ENCODE measurements around the gene COL5A1.
"Not testable (repeated sequence)": the region's sequence is repeated elsewhere in the genome, so short reads cannot be mapped to it uniquely, and the experiment has no call there.

COL5A1 gene

GRCh38 chr9:134638502-134639090 is 3.0 kb upstream of the COL5A1 start:
- no peak for DNase-seq (ENCODE audit: low read depth in 1 of 2, low spot score in 1 of 2)

GRCh38 chr9:134639994-134640393 is 1.6 kb upstream of the COL5A1 start:
- DNase-seq (ENCODE audit: low read depth in 1 of 2, low spot score in 1 of 2), result no peak

GRCh38 chr9:134640506-134641172 is 964 bp upstream of the COL5A1 start:
- no peak for DNase-seq (ENCODE audit: low read depth in 1 of 2, low spot score in 1 of 2)

- DNase-seq (ENCODE audit: low read depth in 1 of 2, low spot score in 1 of 2), result no peak
Measured at GRCh38 chr9:134641990-134642384, 384 bp downstream of the COL5A1 start.

GRCh38 chr9:134642385-134643181 is 980 bp downstream of the COL5A1 start:
- no peak for DNase-seq (ENCODE audit: low read depth in 1 of 2, low spot score in 1 of 2)

- no peak for DNase-seq (ENCODE audit: low read depth in 1 of 2, low spot score in 1 of 2)
Measured at GRCh38 chr9:134643222-134643671, 1.6 kb downstream of the COL5A1 start.

GRCh38 chr9:134644401-134644724 is 2.8 kb downstream of the COL5A1 start:
- not testable (repeated sequence) for DNase-seq (ENCODE audit: low read depth in 1 of 2, low spot score in 1 of 2)

- DNase-seq (ENCODE audit: low read depth in 1 of 2, low spot score in 1 of 2), result no peak
Measured at GRCh38 chr9:134644725-134645606, 3.4 kb downstream of the COL5A1 start.

GRCh38 chr9:134645607-134646365 is 4.2 kb downstream of the COL5A1 start:
- no peak for DNase-seq (ENCODE audit: low read depth in 1 of 2, low spot score in 1 of 2)

GRCh38 chr9:134647359-134648080 is 5.9 kb downstream of the COL5A1 start:
- DNase-seq (ENCODE audit: low read depth in 1 of 2, low spot score in 1 of 2), result no peak

GRCh38 chr9:134648701-134649530 is 7.3 kb downstream of the COL5A1 start:
- DNase-seq (ENCODE audit: low read depth in 1 of 2, low spot score in 1 of 2), result no peak

GRCh38 chr9:134650431-134651190 is 9.0 kb downstream of the COL5A1 start:
- no peak for DNase-seq (ENCODE audit: low read depth in 1 of 2, low spot score in 1 of 2)

- no peak for DNase-seq (ENCODE audit: low read depth in 1 of 2, low spot score in 1 of 2)
Measured at GRCh38 chr9:134651226-134651905, 9.8 kb downstream of the COL5A1 start.

- DNase-seq (ENCODE audit: low read depth in 1 of 2, low spot score in 1 of 2), result no peak
Measured at GRCh38 chr9:134652291-134653225, 11.0 kb downstream of the COL5A1 start.

- no peak for DNase-seq (ENCODE audit: low read depth in 1 of 2, low spot score in 1 of 2)
Measured at GRCh38 chr9:134653259-134654009, 11.8 kb downstream of the COL5A1 start.

GRCh38 chr9:134655101-134655500 is 13.5 kb downstream of the COL5A1 start:
- no peak for DNase-seq (ENCODE audit: low read depth in 1 of 2, low spot score in 1 of 2)

Measured in activated T-helper 1 cell treated with anti-CD3 and anti-CD28 coated beads, Interleukin-2, amount 50 U/mL, for 16 hours (primary cell).